Breast epithelium (tissue), 3 donors: ENCODE data around the gene BLOC1S6.

Experiments used
- POLR2A ChIP-seq: fragments of 450-650 bp; IDR thresholded peaks from one replicate; pipeline ENCODE4 v1.6.1; 2016; ENCODE audit warnings: antibody characterized with exemption, mild to moderate bottlenecking, moderate library complexity
- TF ChIP-seq, protein P1 (sequence below), 3 donors: fragments of 450-650 bp; IDR thresholded peaks; one replicate each; pipeline ENCODE4 v1.5.1; 2016 to 2017; ENCODE audit warnings: antibody characterized with exemption in 3 of 3, mild to moderate bottlenecking in 3 of 3, moderate library complexity in 3 of 3

DNA sequence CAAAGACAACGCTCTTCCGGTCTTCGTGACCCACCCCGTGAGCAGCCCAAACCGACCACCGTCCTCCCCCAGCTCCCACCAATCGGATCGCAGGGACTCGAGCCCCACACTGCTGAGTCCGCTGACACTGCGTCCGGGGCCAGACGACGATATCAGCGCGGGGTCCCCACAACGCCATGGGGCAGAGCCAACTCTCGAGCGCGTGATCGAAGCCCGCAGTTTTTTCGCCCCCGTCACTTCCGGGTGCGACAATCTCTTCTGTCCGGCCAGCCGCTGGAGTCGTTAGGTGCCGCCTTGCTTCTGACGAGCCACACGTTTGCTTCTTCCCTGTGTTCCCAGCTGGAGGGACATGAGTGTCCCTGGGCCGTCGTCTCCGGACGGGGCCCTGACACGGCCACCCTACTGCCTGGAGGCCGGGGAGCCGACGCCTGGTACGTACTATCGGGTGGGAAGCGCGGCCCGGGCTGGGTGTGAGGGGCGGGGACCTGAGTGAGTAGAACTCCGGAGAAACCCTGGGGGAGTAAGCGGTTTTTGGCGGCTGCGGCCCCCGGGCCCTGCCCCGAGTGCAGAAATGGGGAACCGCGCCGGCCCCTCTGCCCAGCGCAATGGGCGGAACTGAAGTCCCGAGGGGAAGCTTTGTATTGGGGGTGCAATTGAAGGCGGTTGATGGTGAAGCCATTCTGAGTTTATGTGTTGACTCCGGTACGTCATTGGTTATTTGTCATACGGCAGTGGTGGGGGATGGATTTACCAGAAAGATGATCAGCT, at the start of gene BLOC1S6:
- TF ChIP-seq POLR2A, result peak; percentile 84
- TF ChIP-seq, protein P1, sequence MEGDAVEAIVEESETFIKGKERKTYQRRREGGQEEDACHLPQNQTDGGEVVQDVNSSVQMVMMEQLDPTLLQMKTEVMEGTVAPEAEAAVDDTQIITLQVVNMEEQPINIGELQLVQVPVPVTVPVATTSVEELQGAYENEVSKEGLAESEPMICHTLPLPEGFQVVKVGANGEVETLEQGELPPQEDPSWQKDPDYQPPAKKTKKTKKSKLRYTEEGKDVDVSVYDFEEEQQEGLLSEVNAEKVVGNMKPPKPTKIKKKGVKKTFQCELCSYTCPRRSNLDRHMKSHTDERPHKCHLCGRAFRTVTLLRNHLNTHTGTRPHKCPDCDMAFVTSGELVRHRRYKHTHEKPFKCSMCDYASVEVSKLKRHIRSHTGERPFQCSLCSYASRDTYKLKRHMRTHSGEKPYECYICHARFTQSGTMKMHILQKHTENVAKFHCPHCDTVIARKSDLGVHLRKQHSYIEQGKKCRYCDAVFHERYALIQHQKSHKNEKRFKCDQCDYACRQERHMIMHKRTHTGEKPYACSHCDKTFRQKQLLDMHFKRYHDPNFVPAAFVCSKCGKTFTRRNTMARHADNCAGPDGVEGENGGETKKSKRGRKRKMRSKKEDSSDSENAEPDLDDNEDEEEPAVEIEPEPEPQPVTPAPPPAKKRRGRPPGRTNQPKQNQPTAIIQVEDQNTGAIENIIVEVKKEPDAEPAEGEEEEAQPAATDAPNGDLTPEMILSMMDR (IDR thresholded peaks at IDR 0.05), result no peak
